HG03439 (cell line): Measurements from ENCODE around the gene MAK.
"Not testable (repeated sequence)": the region's sequence is repeated elsewhere in the genome, so short reads cannot be mapped to it uniquely, and the experiment has no call there.

Source experiments
- ATAC-seq: cut with Tn5 transposase; IDR thresholded peaks from one replicate; pipeline ENCODE4 v1.9.1; 2021; ENCODE audit warnings: mild to moderate bottlenecking, moderate library complexity; ENCODE audit not compliant: unreplicated experiment

The MAK gene, protein sequence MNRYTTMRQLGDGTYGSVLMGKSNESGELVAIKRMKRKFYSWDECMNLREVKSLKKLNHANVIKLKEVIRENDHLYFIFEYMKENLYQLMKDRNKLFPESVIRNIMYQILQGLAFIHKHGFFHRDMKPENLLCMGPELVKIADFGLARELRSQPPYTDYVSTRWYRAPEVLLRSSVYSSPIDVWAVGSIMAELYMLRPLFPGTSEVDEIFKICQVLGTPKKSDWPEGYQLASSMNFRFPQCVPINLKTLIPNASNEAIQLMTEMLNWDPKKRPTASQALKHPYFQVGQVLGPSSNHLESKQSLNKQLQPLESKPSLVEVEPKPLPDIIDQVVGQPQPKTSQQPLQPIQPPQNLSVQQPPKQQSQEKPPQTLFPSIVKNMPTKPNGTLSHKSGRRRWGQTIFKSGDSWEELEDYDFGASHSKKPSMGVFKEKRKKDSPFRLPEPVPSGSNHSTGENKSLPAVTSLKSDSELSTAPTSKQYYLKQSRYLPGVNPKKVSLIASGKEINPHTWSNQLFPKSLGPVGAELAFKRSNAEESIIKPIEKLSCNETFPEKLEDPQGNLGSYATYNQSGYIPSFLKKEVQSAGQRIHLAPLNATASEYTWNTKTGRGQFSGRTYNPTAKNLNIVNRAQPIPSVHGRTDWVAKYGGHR

GRCh38 chr6:10837995-10838793 lies at the start of gene MAK:
Gene MAK (minus strand): TSS chr6:10838539. CDS start chr6:10830648, 7,891 bp downstream.
- peak; percentile 89 for ATAC-seq

- ATAC-seq, result no peak
Measured at GRCh38 chr6:10886691-10887502, 48.6 kb upstream of the MAK start, which contains the start of gene SYCP2L. Gene SYCP2L (plus strand): TSS chr6:10887052. CDS start chr6:10887127, 75 bp downstream.

- not testable (repeated sequence) for ATAC-seq
Measured at GRCh38 chr6:10886365-10886690, 48.0 kb upstream of the MAK start.

GRCh38 chr6:10884245-10884972 lies 46.1 kb upstream of the MAK start:
- ATAC-seq, result no peak

- ATAC-seq, result no peak
Measured at GRCh38 chr6:10883312-10884244, 45.2 kb upstream of the MAK start.

DNA sequence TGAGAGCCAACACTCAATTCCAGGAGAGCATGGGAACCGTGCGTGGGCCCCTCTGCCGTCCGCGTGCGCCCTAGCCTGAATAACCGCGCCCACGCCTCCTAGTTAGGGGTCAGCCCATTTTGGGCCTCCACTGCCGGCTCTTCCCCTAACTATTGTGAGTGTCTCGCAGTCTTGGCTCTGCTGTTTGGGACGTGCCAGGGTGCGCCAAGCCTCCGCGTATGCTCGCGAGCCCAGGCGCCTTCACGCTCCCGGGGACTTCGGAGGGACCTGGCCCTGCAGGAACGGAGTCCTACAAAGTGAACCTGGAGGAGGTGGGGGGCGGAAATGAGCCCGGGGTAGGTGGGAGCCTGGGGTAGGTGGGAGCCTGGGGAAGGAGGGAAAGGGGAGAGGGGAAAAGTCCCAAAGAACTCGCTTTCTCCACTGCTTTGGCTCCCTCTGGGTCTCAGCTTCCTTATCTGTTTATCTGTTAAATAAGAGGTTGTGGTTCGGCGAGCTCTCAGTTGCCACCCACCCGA lies 44.4 kb upstream of the MAK start:
- ATAC-seq, result no peak

- not testable (repeated sequence) for ATAC-seq
Measured at GRCh38 chr6:10882253-10882630, 43.9 kb upstream of the MAK start.

DNA sequence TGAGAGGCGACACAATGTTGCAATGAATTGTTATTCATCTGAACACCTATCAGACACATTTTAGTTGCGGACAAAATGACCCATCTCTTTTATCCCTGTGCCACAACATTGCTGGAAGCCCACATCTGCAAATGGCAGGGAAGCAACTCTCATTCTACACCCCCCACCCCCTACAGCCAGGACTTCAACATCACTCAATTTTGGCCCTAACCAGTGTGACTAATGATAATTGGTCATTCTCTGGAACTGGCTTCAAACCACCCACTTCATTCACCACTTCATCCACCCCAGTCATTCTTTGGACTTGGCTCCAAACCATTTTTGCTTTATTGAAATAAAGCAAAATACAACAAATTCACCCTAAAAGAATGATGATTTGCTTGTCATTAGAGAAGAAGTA lies 42.0 kb upstream of the MAK start:
- ATAC-seq, result no peak

GRCh38 chr6:10877871-10878270 lies 39.5 kb upstream of the MAK start:
- ATAC-seq, result no peak

DNA sequence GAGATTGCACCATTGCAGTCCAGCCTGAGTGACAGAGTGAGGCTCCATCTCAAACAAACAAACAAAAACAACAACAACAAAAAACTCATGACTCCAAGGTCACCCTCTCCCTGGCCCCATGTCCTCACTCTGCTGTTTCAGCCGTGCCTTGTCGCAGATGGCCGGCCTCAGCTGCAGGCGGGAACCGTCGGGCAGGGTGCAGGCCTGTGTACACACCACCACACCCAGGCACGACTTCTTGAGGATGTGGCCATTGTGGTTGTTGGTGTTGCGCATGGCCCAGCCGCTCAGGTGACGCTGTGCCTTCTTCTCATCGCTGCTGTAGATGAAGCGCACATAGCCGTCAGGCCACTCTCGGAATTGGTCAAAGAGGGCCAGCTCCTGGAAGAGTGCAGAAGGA lies 38.7 kb upstream of the MAK start:
- no peak for ATAC-seq

- no peak for ATAC-seq
Measured at GRCh38 chr6:10875026-10875425, 36.7 kb upstream of the MAK start.

GRCh38 chr6:10874207-10874606 lies 35.9 kb upstream of the MAK start:
- ATAC-seq, result no peak

DNA sequence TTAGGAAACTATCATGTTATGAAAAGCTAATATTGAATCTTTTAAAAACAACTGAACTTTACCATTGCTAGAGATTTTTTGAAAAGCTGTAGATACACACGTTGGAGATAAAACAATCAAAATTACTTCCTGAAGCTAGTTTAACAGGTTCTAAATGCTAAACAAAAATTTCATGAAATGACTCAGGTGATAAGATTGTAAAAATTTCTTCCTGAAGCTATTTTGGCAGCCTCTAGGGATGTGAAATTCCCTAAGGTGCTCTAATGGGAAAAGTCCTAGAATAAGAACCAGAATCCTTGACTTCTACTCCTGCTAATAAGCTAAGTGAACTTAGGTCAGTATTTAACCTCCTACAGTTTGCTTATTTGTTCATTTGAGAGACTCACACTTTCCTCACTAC lies 35.0 kb upstream of the MAK start:
- ATAC-seq, result no peak

DNA sequence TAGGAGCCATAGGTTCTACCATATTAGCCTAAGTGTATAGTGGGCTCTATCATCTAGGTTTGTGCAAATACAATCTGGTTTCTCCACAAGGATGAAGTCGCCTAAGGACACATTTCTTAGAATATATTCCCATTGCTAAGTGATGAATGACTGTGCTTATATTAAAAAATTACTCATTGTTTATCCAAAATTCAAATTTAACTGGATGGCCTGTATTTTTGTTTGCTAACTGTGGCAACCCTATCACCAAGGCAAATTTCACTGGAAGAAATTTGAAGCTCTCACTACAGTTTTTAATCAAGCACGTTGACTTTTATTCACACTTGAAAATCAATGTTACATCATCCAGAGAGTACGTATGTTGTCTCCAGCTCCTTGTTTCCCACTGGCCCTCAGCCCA lies 29.6 kb upstream of the MAK start:
- no peak for ATAC-seq

DNA sequence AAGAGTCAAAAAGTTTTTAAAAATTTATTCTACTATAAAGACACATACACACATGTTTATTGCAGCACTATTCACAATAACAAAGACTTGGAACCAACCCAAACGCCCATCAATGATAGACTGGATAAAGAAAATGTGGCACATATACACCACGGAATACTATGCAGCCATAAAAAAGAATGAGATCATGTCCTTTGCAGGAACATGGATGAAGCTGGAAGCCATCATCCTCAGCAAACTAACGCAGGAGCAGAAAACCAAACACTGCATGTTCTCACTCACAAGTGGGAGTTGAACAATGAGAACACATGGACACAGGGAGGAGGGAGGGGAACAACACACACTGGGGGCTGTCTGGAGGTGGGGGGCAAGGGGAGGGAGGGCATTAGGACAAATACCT lies 28.4 kb upstream of the MAK start:
- not testable (repeated sequence) for ATAC-seq

- ATAC-seq, result not testable (repeated sequence)
Measured at GRCh38 chr6:10863031-10863430, 24.7 kb upstream of the MAK start.

- no peak for ATAC-seq
Measured at GRCh38 chr6:10862361-10862760, 24.0 kb upstream of the MAK start.

DNA sequence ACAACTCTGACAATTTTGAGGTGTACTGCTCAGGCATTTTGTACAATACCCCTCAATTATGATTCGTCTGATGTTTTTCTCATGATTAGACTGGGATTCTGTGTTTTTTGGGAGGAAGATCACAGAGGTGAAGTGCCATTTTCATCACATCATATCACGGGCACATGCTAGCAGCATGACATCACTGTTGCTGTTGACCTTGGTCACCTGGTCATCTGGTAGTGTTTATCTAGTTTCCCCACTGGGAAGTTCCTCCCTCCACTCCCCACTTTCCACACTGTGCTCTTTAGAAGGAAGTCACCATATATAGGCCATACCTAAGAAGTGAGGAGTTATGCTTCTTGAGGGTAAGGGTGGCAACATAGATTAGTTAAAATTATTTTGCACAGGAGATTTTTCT lies 22.7 kb upstream of the MAK start:
- no peak for ATAC-seq

GRCh38 chr6:10857259-10857658 lies 18.9 kb upstream of the MAK start:
- ATAC-seq, result no peak
